ENCODE data around the gene ASGR2.

GRCh38 chr17:7079581-7080455, 34.8 kb downstream of the ASGR2 start, which contains the start of gene CLEC10A:
- TF ChIP-seq CTCF (conservative IDR thresholded peaks at IDR 0.05 in 1 of 2, IDR thresholded peaks at IDR 0.05 in 1 of 2; ENCODE audit: low read depth in 1 of 2, low read length in 2 of 2) (no peak), EZH2 (IDR thresholded peaks at IDR 0.05; ENCODE audit: low read length, missing control alignments) (no peak)

Measured in fibroblast of lung (primary cell).